T-helper 17 cell (primary cell): ENCODE results near the gene GSTT2B. TPM values are rescaled to one million over a fixed set of nuclear protein-coding genes. Genes with fewer than 3 reads are reported as not detected.
"Not testable (repeated sequence)": the region's sequence is repeated elsewhere in the genome, so short reads cannot be mapped to it uniquely, and the experiment has no call there.

Source experiments
- ATAC-seq: fragments of 150-1000 bp; cut with Tn5 transposase; 2 replicates; pipeline ENCODE4 v1.10.0; 2021; ENCODE audit warnings: mild to moderate bottlenecking, moderate library complexity
- DNase-seq, 3 donors: peaks; one replicate each; pipeline versions ENCODE4 v3.0.0 to v3.0.0-alpha.2; 2020 to 2021
- H3K9me3 ChIP-seq: one replicate; pipeline ENCODE4 v1.7.0; 2013; ENCODE audit warnings: low read length, mild to moderate bottlenecking; ENCODE audit not compliant: control insufficient read depth, poor library complexity, severe bottlenecking
- H3K27ac Mint-ChIP-seq: one replicate; pipeline ENCODE4 v1.8.0; 2022; ENCODE audit warnings: mild to moderate bottlenecking, moderate library complexity, mixed read lengths
- H3K27me3 Mint-ChIP-seq: one replicate; pipeline ENCODE4 v1.8.0; 2022; ENCODE audit warnings: mixed read lengths
- H3K36me3 Mint-ChIP-seq: one replicate; pipeline ENCODE4 v1.8.0; 2022; ENCODE audit warnings: low read depth, mixed read lengths
- H3K4me1 Mint-ChIP-seq: one replicate; pipeline ENCODE4 v1.8.0; 2022; ENCODE audit warnings: mild to moderate bottlenecking, mixed read lengths
- H3K4me3 Mint-ChIP-seq: one replicate; pipeline ENCODE4 v1.8.0; 2022; ENCODE audit warnings: mild to moderate bottlenecking, moderate library complexity, mixed read lengths
- total RNA-seq, 4 donors: library from RNA in 2 of 4; stranded (reverse) in 2 of 4; gene quantifications; one replicate each; pipeline ENCODE4 v1.2.3 and lab custom pipeline; 2022 to 2026

Gene GSTT2B
- total RNA-seq, 2 donors from 2014 or later: not detected

DNA sequence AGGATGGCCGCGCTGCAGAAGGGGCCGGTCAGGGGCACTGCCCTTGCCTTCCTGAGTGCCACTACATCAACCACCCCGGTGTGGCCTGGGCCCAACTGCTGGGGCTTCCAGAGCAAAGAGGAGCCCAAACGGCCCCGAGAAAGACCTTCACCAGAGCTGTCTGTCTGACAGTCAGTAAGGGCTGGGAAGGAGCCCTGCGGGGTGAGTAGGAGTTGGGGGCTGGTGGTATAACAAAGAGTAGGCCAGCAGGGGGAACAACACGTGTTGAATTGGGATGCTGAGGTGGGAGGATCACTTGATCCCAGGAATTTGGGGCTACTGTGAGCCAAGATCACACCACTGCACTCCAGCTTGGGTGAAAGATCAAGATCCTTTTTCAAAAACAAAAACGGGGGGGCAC is 40.3 kb upstream of the GSTT2B start:
- H3K9me3 ChIP-seq: no peaks in the 10 kb centered on the region
- Mint-ChIP-seq H3K4me1 (peaks cover 13% of the 10 kb centered on the region), H3K36me3 (peaks cover 2% of the 10 kb centered on the region), H3K27ac (no peak overlapping the region), H3K4me3 (no peak overlapping the region), H3K27me3 (peaks cover 31% of the 10 kb centered on the region)
- DNase-seq (no peak), ATAC-seq (no peak)

DNA sequence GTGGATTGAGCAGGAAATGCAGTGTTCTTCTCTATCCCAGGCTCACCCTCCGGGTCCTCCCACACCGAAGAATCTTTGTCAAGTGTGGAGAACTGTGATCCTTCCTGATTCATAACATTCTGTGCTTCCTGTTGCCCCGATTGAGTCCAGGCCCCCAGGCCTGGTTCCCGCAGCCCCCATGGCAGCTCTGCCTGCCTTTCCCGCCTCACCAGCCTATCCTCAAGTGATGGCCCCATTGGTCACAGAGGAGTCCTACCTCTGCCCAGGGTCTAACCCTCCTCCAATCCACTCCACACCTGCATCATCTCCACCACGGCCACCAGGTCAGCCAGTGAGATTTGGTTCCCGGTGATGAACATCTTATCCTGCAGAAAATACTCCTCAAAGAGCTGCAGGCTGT is 38.8 kb upstream of the GSTT2B start:
- H3K4me3 Mint-ChIP-seq, H3K9me3 ChIP-seq, DNase-seq, H3K36me3 Mint-ChIP-seq, ATAC-seq: not testable (repeated sequence)
- Mint-ChIP-seq H3K27me3 (peaks cover 31% of the 10 kb centered on the region), H3K27ac (peak overlapping the region; percentile 34), H3K4me1 (peaks cover 14% of the 10 kb centered on the region)

DNA sequence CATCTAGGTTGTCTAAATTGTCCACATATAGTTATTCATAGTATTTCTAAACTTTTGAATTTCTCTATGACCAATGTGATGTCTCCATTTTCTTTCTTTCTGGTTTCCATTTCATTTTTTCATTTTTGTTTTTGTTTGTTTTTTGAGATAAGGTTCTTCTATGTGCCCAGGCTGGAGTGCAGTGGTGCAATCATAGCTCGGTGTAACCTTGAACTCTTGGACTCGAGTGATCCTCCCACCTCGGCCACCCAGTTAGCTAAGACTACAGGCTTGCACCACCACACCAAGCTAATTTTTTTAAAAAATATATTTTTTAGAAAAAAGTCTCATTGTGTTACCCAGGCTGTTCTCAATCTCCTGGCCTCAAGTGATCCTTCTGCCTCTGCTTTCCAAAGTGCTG is 36.1 kb upstream of the GSTT2B start:
- Mint-ChIP-seq H3K4me1 (peaks cover 13% of the 10 kb centered on the region), H3K27me3 (peaks cover 15% of the 10 kb centered on the region), H3K4me3 (no peak overlapping the region), H3K27ac (no peak overlapping the region), H3K36me3 (no peaks in the 10 kb centered on the region)
- DNase-seq (no peak), ATAC-seq (no peak)
- no peaks in the 10 kb centered on the region for H3K9me3 ChIP-seq

DNA sequence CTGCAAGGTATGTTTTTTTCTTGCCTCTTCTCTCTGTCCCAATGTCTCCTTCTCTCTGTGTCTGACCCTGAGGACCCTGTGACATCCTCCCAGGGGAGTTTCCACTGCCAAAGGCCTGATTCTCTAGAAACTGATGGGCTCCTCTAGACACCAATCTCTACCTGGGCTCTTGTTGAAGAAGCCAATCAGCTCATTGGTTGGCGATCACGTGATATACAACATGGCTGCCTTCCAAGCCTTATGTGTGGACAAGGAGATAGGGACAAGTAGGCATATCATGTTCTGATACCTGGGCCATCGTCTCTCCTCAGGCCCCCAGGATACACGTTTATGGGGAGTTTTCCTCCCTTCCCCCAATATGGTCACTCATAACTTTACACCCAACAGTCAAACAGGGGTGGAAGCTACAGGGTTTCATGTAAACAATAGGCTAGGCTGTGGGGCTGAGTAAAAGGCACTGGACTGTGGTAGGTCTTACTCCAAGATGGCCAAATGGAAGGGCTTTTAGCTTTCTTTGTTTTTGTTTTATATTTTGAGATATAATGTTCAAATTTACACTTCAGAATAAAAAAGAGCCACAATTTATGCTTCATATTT is 32.7 kb upstream of the GSTT2B start:
- H3K36me3 Mint-ChIP-seq, H3K27me3 Mint-ChIP-seq, H3K9me3 ChIP-seq, DNase-seq, ATAC-seq, H3K4me3 Mint-ChIP-seq: not testable (repeated sequence)
- Mint-ChIP-seq H3K4me1 (peaks cover 11% of the 10 kb centered on the region), H3K27ac (peak overlapping the region; percentile 54)

DNA sequence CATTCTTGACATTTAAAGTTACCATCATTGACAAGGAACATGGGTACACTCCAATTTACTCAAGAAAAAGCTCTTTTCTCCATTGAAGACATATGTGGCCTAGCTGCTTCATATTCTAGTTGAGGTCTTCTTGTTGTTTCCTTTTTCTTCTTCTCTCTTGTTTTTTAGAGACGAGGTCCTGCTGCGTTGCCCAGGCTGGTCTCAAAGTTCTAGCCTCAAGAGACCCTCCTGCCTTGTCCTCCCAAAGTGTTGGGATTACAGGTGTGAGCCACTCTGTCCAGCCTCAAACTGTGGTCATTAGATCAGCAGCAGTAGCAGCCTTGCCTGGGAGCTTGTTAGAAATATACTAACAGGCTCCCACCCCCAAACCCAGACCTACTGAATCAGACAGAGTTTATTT is 32.1 kb upstream of the GSTT2B start:
- not testable (repeated sequence) for DNase-seq, H3K27me3 Mint-ChIP-seq, H3K36me3 Mint-ChIP-seq, H3K9me3 ChIP-seq, H3K4me3 Mint-ChIP-seq, ATAC-seq
- Mint-ChIP-seq H3K4me1 (peaks cover 11% of the 10 kb centered on the region), H3K27ac (peak overlapping the region; percentile 54)

DNA sequence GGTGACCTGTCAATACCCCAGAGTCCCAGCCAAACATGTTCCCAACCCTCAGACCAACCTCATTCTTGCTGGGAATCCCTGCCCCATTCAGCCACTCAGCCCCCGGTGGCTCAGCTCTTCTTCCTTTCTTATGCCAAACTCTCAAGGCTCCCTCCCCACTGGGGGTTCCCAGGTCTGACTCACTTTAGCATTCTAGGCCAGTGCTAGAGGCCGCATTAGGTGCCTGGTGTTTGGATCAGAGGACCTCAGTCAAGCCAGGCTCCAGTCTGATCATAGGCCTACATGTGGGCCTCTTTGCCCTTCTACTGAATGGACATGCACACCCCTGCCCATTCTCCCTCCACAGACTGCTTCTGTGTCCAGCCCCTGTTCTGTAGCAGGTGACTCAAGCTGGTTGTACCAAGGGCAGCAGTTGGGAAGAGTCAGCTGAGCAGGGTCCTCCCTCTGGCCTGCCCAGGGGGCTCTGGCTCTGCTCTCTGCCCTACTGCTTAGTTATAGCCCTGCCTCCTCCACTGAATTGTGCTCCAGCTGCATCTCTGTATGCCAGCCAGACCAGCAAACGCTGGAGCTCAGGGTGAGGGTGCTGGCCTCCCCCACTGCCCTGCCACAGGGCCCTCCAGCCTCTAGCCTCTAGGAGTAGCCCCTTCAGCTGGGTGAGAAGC is 28.7 kb upstream of the GSTT2B start:
- DNase-seq, H3K36me3 Mint-ChIP-seq, H3K9me3 ChIP-seq, ATAC-seq, H3K4me1 Mint-ChIP-seq, H3K4me3 Mint-ChIP-seq, H3K27ac Mint-ChIP-seq: not testable (repeated sequence)
- H3K27me3 Mint-ChIP-seq: peaks cover 13% of the 10 kb centered on the region

DNA sequence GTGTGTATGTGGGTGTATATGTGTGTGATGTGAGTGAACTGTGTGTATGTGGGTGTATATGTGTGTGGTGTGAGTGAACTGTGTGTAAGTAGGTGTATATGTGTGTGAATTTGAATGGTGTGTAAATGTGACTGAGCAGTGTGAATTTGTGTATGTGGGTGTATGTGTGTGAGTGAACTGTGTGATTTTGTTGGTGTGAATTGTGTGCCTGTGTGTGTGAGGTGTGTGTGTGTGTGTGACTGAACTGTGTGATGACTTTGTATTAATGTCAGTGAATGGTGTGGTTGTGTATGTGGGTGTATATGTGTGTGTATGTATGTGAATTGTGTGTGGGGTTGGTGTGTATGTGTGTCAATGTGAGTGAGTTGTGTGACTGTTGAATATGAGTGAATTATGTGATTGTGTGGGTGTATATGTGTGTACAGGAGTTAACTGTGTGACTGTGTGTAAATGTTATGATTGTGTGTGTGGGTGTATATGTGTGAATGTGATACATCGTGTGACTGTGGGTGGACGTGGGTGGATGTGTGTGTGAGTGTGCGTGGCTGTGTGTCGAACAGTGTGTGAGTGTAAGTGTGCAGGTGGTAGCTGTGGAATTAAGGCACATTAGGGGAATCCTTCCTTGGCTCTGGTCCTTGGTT is 25.7 kb upstream of the GSTT2B start:
- not testable (repeated sequence) for H3K36me3 Mint-ChIP-seq, ATAC-seq, DNase-seq, H3K4me3 Mint-ChIP-seq, H3K27ac Mint-ChIP-seq, H3K9me3 ChIP-seq
- peaks cover 17% of the 10 kb centered on the region for H3K27me3 Mint-ChIP-seq
- H3K4me1 Mint-ChIP-seq: peaks cover 12% of the 10 kb centered on the region

DNA sequence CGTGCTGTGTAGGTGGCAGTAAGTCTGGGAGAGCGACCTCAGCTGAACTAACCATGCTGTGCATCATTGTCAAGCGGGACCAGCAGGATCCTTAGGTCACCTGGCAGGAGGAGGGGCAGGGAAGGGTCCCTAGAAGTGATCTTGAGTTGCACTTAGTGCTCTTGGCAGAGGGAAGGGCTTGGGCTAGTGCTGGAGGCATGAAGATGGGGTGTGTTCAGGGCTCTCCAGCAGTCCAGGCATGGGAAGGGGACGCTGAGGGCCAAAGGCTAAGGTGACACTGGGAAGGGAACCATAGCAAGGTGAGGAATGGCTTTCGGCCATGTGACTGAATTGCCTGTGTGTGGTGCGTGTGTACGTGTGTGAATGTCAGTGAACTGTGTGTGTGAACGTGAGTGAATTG is 25.1 kb upstream of the GSTT2B start:
- DNase-seq, H3K36me3 Mint-ChIP-seq, H3K4me3 Mint-ChIP-seq, ATAC-seq, H3K27ac Mint-ChIP-seq, H3K9me3 ChIP-seq: not testable (repeated sequence)
- Mint-ChIP-seq H3K27me3 (peaks cover 17% of the 10 kb centered on the region), H3K4me1 (peaks cover 12% of the 10 kb centered on the region)

DNA sequence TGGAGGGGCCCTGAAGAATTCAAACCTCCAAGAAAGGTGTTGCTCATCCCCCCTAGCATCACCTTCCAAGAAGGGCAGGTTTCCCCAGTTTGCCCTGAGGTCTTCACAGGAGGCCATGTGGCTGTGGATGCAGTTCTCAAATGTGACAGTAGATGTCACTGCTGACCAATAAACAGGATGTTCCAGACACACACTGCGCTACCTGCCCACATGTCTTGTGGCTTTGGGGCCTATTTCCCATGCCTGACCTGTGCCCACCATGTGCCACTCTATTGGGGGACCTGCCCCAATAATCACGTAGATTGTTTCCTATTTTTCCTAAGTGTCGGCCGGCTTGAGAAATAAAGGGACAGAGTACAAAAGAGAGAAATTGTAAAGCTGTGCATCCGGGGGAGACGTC is 23.4 kb upstream of the GSTT2B start:
- no peaks in the 10 kb centered on the region for H3K9me3 ChIP-seq
- Mint-ChIP-seq H3K4me1 (peaks cover 10% of the 10 kb centered on the region), H3K27me3 (peaks cover 17% of the 10 kb centered on the region), H3K27ac (peak overlapping the region; percentile 27), H3K36me3 (peaks cover 5% of the 10 kb centered on the region), H3K4me3 (no peak overlapping the region)
- ATAC-seq (peak; percentile 92), DNase-seq (peak in 2 of 3 donors; percentile 21 to 35)

DNA sequence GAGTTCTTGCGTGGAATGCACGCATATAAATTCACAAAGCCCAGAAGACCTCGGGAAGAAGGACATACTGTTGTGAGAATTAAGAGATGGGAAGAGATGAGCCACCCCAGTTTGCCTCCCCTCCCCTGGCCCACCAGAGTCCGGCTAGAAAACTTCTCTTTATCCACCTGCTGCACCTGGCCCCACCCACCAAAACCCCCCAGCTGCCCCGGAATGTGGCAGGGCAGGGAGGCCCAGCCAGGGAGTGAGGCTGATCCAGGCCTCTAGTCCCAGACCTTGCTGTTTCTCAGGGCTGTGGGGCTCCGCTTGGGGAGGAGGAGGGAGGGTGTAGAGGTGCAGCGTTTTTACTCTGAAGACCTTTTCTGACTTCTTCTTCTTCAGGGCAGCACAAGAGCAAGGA is 19.6 kb upstream of the GSTT2B start:
- not testable (repeated sequence) for DNase-seq, H3K27ac Mint-ChIP-seq, H3K9me3 ChIP-seq, H3K27me3 Mint-ChIP-seq, H3K36me3 Mint-ChIP-seq, ATAC-seq, H3K4me3 Mint-ChIP-seq, H3K4me1 Mint-ChIP-seq

DNA sequence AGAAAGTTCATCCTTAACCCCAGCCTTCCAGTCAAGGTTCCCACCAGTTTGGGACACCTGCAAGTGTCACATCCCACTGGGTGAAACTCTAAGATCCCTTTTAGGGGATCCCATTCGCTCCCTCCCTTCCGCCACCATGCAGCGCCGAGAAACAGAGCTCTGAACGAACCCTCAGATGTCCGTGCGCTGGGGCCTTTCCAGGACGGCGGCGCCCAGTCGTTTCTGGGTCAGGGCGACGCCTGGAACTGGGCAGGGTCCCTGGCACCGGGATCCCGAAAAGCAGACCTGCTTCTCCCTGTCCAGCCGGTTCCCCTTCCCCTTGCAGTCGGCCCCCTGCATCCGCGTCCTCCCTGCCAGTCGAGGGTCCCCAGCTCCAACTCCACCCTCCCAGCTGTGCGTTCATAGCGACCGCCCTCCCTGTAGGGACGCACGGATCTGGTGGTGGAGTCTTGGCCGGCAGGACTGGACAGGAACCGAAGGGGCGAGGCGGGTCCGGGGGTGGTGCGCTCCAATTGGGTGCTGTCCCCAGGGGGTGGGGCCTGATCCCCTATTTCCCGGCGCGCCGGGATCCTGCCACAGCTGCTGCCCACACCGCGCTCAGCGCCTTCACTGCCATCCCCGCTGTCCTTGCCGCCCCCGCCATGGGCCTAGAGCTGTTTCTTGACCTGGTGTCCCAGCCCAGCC is 18.7 kb upstream of the GSTT2B start, which contains the start of gene GSTT2:
Gene GSTT2 (plus strand): TSS at position 578 of the 684 bp plus-strand sequence.
- H3K27me3 Mint-ChIP-seq, H3K36me3 Mint-ChIP-seq, DNase-seq, H3K4me3 Mint-ChIP-seq, ATAC-seq, H3K27ac Mint-ChIP-seq, H3K4me1 Mint-ChIP-seq, H3K9me3 ChIP-seq: not testable (repeated sequence)

DNA sequence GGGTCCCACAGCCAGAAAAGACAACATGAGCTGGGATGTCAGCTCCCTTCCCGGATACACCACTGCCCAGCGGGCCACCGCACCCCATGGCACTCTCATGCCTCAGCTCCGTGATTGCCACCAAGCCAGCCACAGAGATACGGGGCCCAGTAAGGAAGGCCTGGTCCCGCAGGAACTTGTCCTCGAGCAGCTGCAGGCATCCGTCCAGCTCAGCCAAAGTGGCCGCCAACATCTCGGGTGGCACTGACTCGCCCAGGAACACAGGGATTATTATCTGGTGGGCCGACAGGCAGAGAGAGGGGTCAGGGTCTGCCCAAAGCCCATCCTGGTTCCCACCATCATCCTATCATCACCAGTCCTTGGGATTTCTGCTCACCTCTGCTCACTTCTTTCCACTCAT is 16.3 kb upstream of the GSTT2B start:
- not testable (repeated sequence) for H3K4me1 Mint-ChIP-seq, ATAC-seq, H3K27ac Mint-ChIP-seq, H3K36me3 Mint-ChIP-seq, H3K4me3 Mint-ChIP-seq, DNase-seq, H3K9me3 ChIP-seq, H3K27me3 Mint-ChIP-seq

DNA sequence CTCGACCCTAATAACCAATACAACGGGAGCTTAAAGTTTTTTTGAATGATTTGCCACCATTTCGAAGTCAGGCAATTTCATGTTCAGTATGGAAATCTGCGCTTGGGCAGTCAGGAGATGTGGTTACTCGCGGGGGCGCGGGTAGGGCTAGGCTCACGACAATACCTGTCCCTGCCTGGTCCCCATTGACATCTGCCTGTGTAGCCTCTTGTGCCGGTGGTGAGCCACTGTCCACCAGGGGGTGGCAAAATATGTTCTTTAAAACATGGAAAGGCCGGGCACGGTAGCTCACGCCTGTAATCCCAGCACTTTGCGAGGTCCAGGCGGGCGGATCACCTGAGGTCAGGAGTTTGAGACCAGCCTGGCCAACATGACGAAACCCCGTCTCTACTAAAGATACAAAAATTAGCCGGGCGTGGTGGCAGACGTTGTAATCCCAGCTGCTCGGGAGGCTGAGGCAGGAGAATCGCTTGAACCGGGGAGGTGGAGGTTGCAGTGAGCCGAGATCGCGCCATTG is 13.9 kb upstream of the GSTT2B start:
- not testable (repeated sequence) for H3K27me3 Mint-ChIP-seq, H3K4me1 Mint-ChIP-seq, H3K36me3 Mint-ChIP-seq, DNase-seq, H3K27ac Mint-ChIP-seq, H3K4me3 Mint-ChIP-seq, H3K9me3 ChIP-seq
- peak; percentile 33 for ATAC-seq
